Mucosa of descending colon (tissue), 3 donors: ENCODE measurements around the gene SH3RF3. TPM values are rescaled to one million over a fixed set of nuclear protein-coding genes. Genes with fewer than 3 reads are reported as not detected.

Experiments
- ATAC-seq: fragments of 200-7000 bp; cut with Tn5 transposase; one replicate; pipeline ENCODE4 v1.9.1; 2020; ENCODE audit warnings: mild to moderate bottlenecking, moderate library complexity
- DNase-seq, 3 donors: peaks; one replicate each; pipeline ENCODE4 v3.0.0-alpha.2; 2020
- H3K36me3 ChIP-seq: fragments of 200-600 bp; one replicate; pipeline ENCODE4 v1.8.0; 2021; ENCODE audit warnings: low read depth, mild to moderate bottlenecking
- H3K4me1 ChIP-seq: fragments of 200-600 bp; one replicate; pipeline ENCODE4 v1.8.0; 2021; ENCODE audit warnings: low read depth, mild to moderate bottlenecking
- H3K4me3 ChIP-seq: fragments of 200-600 bp; one replicate; pipeline ENCODE4 v1.8.0; 2021; ENCODE audit warnings: mild to moderate bottlenecking
- H3K9me3 ChIP-seq: fragments of 200-600 bp; one replicate; pipeline ENCODE4 v1.8.0; 2021; ENCODE audit warnings: mild to moderate bottlenecking
- intact Hi-C, 2 donors: fragments of 100-400 bp; cut with DNase I in 1 of 2; cut with micrococcal nuclease in 1 of 2; formaldehyde crosslinking; loops; one replicate each; pipeline versions ENCODE4 v1.11.0 to v1.11.1; 2022; cut with DNase I, micrococcal nuclease
- total RNA-seq, 3 donors: library from RNA; stranded (reverse); fragmentation: NEBNext Ultra II Directional in 2 of 3; extraction: Animal tissue kit (Norgen Biotek cat#: 25700) in 2 of 3; gene quantifications; one replicate each; pipeline versions ENCODE4 v1.2.1 to v1.2.4, GENCODE V29; 2021 to 2023
- TF ChIP-seq, protein P1 (sequence below): fragments of 200-600 bp; IDR thresholded peaks from one replicate; pipeline ENCODE4 v1.8.0; 2022; ENCODE audit warnings: antibody characterized with exemption, mild to moderate bottlenecking
- donor health status: DM: no; HTN: no; CAD: no; lungs with moderate emphysema.
- donor health status: DM: no; HTN: no; CAD: no.
- donor health status: DM: no; HTN: yes; CAD: no.

Gene SH3RF3
- total RNA-seq, 3 donors from 2014 or later: 1.9 to 3.7 (median 3.0) TPM

DNA sequence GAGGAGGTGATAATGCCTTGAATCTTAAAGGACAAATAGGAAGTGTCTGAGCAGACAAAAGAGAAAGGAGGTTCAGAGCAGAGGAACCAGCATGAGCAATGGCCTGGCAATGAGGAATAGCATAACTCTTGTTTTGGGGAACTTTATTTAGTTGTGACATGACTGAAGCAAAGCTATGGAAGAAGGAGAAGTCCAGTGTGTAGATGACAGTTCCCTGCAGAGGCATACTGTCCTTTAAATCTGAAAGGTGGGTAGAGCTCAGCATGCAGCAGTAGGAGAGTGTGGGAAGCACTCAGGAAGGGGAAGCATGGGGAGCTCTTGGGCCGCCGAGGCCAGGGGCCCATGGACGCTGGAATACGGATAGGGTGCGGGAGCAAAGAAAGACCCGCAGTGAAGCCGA, 311.0 kb downstream of the SH3RF3 start:
- no peaks in the 10 kb centered on the region for H3K36me3 ChIP-seq
- ATAC-seq (no peak), DNase-seq (no peak)
- peaks cover 19% of the 10 kb centered on the region for H3K9me3 ChIP-seq
- TF ChIP-seq, protein P1, sequence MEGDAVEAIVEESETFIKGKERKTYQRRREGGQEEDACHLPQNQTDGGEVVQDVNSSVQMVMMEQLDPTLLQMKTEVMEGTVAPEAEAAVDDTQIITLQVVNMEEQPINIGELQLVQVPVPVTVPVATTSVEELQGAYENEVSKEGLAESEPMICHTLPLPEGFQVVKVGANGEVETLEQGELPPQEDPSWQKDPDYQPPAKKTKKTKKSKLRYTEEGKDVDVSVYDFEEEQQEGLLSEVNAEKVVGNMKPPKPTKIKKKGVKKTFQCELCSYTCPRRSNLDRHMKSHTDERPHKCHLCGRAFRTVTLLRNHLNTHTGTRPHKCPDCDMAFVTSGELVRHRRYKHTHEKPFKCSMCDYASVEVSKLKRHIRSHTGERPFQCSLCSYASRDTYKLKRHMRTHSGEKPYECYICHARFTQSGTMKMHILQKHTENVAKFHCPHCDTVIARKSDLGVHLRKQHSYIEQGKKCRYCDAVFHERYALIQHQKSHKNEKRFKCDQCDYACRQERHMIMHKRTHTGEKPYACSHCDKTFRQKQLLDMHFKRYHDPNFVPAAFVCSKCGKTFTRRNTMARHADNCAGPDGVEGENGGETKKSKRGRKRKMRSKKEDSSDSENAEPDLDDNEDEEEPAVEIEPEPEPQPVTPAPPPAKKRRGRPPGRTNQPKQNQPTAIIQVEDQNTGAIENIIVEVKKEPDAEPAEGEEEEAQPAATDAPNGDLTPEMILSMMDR: no peak
- intact Hi-C loops: no loop called here
- peaks cover 7% of the 10 kb centered on the region for H3K4me1 ChIP-seq
- no peak overlapping the region for H3K4me3 ChIP-seq

GRCh38 chr2:109440499-109441156, 311.6 kb downstream of the SH3RF3 start:
- Histone ChIP-seq H3K36me3 (no peaks in the 10 kb centered on the region), H3K4me3 (no peak overlapping the region), H3K9me3 (peaks cover 19% of the 10 kb centered on the region), H3K4me1 (peaks cover 7% of the 10 kb centered on the region)
- DNase-seq: no peak
- intact Hi-C loops: no loop called here
- ATAC-seq: no peak
- TF ChIP-seq, protein P1: no peak

- ATAC-seq: no peak
- intact Hi-C loops: no loop called here
Measured at GRCh38 chr2:109442715-109443319, 313.8 kb downstream of the SH3RF3 start.

GRCh38 chr2:109444916-109445315, 315.9 kb downstream of the SH3RF3 start:
- intact Hi-C loops: no loop called here
- no peaks in the 10 kb centered on the region for H3K36me3 ChIP-seq
- H3K4me1 ChIP-seq: no peaks in the 10 kb centered on the region
- ATAC-seq: no peak
- TF ChIP-seq, protein P1: no peak
- H3K4me3 ChIP-seq: no peak overlapping the region
- H3K9me3 ChIP-seq: peaks cover 19% of the 10 kb centered on the region
- DNase-seq: no peak

More at GRCh38 chr2:109442715-109443319, 313.8 kb downstream of the SH3RF3 start:
- no peak overlapping the region for H3K4me3 ChIP-seq
- H3K9me3 ChIP-seq: peaks cover 19% of the 10 kb centered on the region
- no peaks in the 10 kb centered on the region for H3K36me3 ChIP-seq
- H3K4me1 ChIP-seq: no peaks in the 10 kb centered on the region
- TF ChIP-seq, protein P1: no peak
- DNase-seq: no peak

DNA sequence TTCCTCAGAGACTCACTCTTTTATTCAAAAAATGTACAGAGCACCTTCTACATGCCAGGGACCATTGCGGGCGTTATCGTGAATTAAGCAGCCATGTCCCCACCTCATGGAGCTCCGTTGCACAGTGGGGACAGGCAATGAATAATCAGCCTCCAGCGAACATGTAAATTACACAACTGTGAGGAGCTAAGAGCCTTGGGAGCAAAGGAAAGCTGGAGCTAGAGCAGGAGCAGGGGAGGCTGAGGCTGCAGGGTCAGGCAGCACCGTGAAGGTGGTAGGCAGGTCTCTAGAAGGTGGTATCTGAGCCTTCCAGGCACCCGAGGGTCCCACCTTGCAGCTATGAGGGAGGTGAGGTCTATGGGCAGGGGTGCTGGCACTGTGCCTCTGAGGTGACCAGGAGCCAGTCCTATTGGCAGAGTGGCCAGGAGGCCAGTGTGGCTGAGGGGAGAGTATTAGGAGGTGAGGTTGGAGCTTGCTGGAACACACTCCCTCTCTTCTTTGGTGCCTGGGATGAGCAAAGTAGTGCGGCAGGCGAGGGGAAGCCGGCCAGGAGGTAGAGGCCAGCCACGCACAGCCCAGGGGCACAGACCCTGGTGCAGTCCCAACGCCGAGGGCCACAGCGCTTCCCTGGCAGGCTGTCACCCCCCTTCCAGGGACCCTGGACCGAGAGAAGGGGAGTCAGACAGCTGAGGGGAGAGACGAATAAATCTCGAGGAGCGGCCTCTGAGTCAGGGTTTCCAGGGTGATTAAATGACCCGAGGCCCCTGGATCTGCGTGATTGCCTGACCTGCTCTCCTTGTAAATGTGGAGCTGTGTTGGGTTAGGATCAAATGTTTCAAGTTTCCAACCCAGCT, 317.5 kb downstream of the SH3RF3 start:
- intact Hi-C loops: no loop called here
- H3K4me1 ChIP-seq: no peaks in the 10 kb centered on the region
- H3K9me3 ChIP-seq: peaks cover 17% of the 10 kb centered on the region
- DNase-seq (no peak), ATAC-seq (no peak)
- H3K4me3 ChIP-seq: no peak overlapping the region
- no peaks in the 10 kb centered on the region for H3K36me3 ChIP-seq
- TF ChIP-seq, protein P1: no peak
